AG04450 (cell line): ENCODE results near the gene TNS2. TPM values are rescaled to one million over a fixed set of nuclear protein-coding genes. Genes with fewer than 3 reads are reported as not detected.

ENCODE experiments used
- CTCF ChIA-PET: fragments of 300-600, 350-600 bp; formaldehyde crosslinking; extraction: SDS; loops from one replicate; lab custom pipeline; 2022; ENCODE audit warnings: antibody characterized with exemption, inconsistent platforms; lab: Charles Lee
- POLR2A ChIA-PET: fragments of 350-600 bp; formaldehyde crosslinking; extraction: SDS; loops from one replicate; lab custom pipeline; 2021; ENCODE audit warnings: antibody characterized with exemption, inconsistent platforms; lab: Yijun Ruan, JAX
- DNase-seq: peaks from one replicate; pipeline ENCODE4 v3.0.0-alpha.2; 2011; ENCODE audit warnings: low read depth, low spot score
- H3K27ac ChIP-seq: one replicate; pipeline ENCODE4 v1.5.1; 2012; ENCODE audit warnings: low read depth, low read length, control low read depth
- H3K27me3 ChIP-seq: one replicate; pipeline ENCODE4 v1.6.0; 2012; ENCODE audit warnings: low read length; ENCODE audit not compliant: control insufficient read depth, insufficient read depth
- H3K4me3 ChIP-seq: 2 replicates; pipeline ENCODE4 v1.5.1; 2011; ENCODE audit warnings: mild to moderate bottlenecking, low read depth, low read length, control low read depth
- H3K9me3 ChIP-seq: 2 replicates; pipeline ENCODE4 v1.5.1; 2012; ENCODE audit warnings: low read length; ENCODE audit not compliant: control insufficient read depth, insufficient read depth
- polyA plus RNA-seq: library from polyadenylated mRNA; depleted of rRNA; stranded (reverse); fragments of >200 nt; gene quantifications from 2 replicates; pipeline ENCODE4 v1.2.3, GENCODE V29; 2011
- TF ChIP-seq, protein P1 (sequence below): IDR thresholded peaks from 2 replicates; pipeline ENCODE4 v1.5.1; 2011; ENCODE audit warnings: low read depth, low read length, control low read depth, inconsistent platforms

The TNS2 gene
- polyA plus RNA-seq, 1 experiment = 23.1 TPM

DNA sequence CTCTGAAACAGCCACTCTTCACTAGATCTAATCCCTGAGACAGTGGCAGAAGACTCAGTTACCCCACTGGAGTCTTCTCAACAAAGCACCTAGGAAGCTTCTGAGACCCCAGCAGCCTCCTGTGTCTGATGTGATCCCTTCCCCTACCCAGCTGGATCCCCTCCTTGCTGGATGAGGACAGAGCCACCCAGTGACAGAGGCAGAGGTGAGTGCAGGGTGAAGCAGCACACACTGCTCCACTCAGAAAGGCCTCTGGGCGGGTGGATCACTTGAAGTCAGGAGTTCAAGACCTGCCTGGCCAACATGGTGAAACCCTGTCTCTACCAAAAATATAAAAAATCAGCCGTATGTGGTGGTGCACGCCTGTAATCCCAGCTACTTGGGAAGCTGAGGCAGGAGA is 26.6 kb downstream of the TNS2 start:
- Histone ChIP-seq H3K27me3 (no peaks in the 10 kb centered on the region), H3K4me3 (no peak overlapping the region), H3K27ac (no peak overlapping the region), H3K9me3 (no peaks in the 10 kb centered on the region)
- TF ChIP-seq, protein P1, sequence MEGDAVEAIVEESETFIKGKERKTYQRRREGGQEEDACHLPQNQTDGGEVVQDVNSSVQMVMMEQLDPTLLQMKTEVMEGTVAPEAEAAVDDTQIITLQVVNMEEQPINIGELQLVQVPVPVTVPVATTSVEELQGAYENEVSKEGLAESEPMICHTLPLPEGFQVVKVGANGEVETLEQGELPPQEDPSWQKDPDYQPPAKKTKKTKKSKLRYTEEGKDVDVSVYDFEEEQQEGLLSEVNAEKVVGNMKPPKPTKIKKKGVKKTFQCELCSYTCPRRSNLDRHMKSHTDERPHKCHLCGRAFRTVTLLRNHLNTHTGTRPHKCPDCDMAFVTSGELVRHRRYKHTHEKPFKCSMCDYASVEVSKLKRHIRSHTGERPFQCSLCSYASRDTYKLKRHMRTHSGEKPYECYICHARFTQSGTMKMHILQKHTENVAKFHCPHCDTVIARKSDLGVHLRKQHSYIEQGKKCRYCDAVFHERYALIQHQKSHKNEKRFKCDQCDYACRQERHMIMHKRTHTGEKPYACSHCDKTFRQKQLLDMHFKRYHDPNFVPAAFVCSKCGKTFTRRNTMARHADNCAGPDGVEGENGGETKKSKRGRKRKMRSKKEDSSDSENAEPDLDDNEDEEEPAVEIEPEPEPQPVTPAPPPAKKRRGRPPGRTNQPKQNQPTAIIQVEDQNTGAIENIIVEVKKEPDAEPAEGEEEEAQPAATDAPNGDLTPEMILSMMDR = no peak
- POLR2A ChIA-PET = no interaction called here
- CTCF ChIA-PET = interaction anchor here (0.6 to 2.5 kb wide), 5 partner anchors 11 to 121 kb away, joined by 3 to 16 read pairs (median 5); no protein-coding TSS in a partner anchor
- no peak for DNase-seq

DNA sequence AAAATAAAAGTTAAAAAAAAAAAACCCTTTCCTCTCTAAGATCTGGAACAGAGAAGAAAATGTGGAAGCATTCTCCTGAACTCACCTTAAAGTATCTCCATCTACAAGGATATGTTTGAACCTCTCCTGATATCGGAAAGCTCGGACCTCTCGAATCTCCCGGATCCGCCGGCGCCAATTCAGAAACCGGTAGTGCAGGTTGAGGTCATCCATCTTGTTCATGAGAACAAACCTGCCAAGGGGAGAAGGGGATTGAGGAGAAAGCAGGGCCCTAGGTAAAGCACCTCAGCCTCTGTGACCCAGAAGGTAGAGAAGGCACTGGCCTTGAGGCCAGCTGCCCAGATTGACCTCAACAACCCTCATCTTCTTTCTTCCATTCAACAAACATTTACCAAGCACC is 27.2 kb downstream of the TNS2 start:
- Histone ChIP-seq H3K27me3 (no peaks in the 10 kb centered on the region), H3K27ac (no peak overlapping the region), H3K9me3 (no peaks in the 10 kb centered on the region), H3K4me3 (no peak overlapping the region)
- ChIA-PET POLR2A (no interaction called here), CTCF (interaction anchor here (1.5 to 2.5 kb wide), 2 partner anchors 11 to 121 kb away, joined by 5 to 16 read pairs; no protein-coding TSS in a partner anchor)
- DNase-seq = no peak
- TF ChIP-seq, protein P1 = no peak

DNA sequence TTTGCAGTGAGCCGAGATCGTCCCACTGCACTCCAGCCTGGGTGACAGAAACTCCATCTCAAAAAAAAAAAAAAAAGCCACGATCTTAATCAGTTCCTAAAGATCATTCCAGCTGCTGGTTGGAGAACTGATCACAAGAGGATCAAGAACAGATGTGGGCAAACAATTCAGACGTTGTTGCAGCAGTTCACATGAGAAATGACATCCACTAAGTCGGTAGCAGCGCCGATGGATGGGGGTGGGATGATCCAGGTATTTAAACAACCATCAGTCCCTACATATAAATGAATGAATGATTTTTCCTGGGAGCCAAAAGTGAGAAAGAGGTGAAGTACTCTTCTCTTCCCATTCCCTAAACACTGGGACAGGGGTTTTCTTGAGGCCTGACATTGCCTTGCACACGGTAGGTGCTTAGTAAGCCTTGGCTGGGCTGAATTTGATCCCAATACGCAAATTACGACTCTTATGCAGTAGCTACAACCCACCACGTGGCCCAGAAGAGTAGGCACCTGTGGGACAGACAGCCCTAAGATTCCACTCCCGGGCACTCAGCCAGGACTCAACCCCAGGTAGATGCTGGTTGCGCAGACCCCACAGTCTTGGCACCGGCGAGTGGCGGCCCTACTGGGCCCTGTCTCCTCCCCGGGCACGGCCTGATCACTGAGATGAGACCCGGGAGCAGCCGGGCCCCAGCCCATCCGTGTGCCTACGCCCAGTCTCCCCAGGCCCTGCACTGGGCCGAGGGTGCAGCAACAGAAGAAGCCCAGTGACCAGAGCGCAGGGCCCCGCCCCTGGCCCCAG is 28.8 kb downstream of the TNS2 start:
- peak overlapping the region; percentile 66 for H3K27ac ChIP-seq
- no peaks in the 10 kb centered on the region for H3K27me3 ChIP-seq
- POLR2A ChIA-PET = interaction anchor here (0.5 to 3.1 kb wide), 28 partner anchors 8 to 1212 kb away, joined by 3 to 64 read pairs (median 4); partner anchors contain the start of genes CSAD, IGFBP6, PFDN5 and SOAT2
- no peaks in the 10 kb centered on the region for H3K9me3 ChIP-seq
- no peak for DNase-seq
- TF ChIP-seq, protein P1 = no peak
- peak overlapping the region; percentile 69 for H3K4me3 ChIP-seq
- CTCF ChIA-PET = interaction anchor here (0.9 to 3.5 kb wide), 6 partner anchors 13 to 242 kb away, joined by 3 to 31 read pairs (median 9); partner anchors contain the start of genes AAAS and IGFBP6

DNA sequence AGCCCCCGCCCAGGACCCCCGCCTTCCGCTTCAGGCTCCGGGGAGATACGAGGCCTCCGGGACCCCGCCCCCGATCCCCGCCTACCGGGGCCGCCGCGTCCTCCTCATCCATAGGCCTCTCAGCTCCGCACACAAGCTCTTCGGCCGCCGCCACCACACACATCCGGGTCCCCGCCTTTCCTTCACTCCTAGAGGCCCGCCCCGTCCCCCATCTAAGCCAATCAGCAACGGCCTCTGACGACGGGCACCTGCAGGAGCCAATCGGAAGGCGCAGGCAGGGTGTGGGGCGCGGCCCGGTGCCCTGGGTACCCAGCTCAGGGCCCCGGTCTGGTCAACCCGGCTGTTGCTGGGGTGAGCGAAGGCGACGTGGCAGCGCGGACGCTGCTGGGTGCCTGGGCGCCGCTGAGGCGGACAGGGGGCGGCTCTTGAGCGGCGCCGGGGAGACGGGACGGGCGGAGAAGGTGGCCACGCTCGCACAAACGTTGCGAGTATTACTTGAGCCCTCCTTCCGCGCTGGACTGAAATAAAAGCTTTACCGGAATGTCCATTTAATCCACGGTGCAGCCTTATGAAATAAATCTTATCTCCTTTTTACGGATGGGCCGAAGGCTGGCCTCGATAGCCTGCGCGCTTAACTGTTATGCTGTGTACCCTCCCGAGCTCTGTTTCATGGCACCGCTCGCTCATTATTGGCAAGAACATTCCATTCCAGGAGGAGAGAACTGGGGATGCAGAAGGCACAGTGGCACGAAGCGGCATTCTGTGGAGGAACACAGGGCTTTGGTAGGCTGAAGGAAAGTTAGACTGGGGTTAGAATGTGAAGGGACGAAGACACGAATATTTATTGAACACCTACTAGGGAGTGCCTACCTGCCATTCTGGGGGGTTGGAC is 29.6 kb downstream of the TNS2 start, which contains the start of gene SPRYD3:
Gene SPRYD3, minus strand, starts transcription at position 165 of the 892 bp plus-strand sequence. Its CDS starts 57 bp downstream, at position 108.
- peaks cover 2% of the 10 kb centered on the region; the same call in 1 of the 2 replicates for H3K9me3 ChIP-seq
- POLR2A ChIA-PET = interaction anchor here (0.5 to 3.1 kb wide), 28 partner anchors 9 to 1213 kb away, joined by 3 to 64 read pairs (median 4); partner anchors contain the start of genes CSAD, IGFBP6, PFDN5 and SOAT2

More for the DNA sequence above, 29.6 kb downstream of the TNS2 start, which contains the start of gene SPRYD3:
- peak; percentile 94 for DNase-seq
- H3K27me3 ChIP-seq = no peaks in the 10 kb centered on the region
- H3K4me3 ChIP-seq = peak within 1 kb of the TSS; percentile 69
- TF ChIP-seq, protein P1 = no peak
- H3K27ac ChIP-seq = peak within 1 kb of the TSS; percentile 97
- CTCF ChIA-PET = interaction anchor here (0.6 to 3.5 kb wide), 7 partner anchors 14 to 242 kb away, joined by 3 to 31 read pairs (median 7); partner anchors contain the start of genes AAAS and IGFBP6
